ENCODE measurements around the gene SKIL. TPM values are rescaled to one million over a fixed set of nuclear protein-coding genes. Genes with fewer than 3 reads are reported as not detected.
"Not testable (repeated sequence)": the region's sequence is repeated elsewhere in the genome, so short reads cannot be mapped to it uniquely, and the experiment has no call there.

SKIL gene, protein sequence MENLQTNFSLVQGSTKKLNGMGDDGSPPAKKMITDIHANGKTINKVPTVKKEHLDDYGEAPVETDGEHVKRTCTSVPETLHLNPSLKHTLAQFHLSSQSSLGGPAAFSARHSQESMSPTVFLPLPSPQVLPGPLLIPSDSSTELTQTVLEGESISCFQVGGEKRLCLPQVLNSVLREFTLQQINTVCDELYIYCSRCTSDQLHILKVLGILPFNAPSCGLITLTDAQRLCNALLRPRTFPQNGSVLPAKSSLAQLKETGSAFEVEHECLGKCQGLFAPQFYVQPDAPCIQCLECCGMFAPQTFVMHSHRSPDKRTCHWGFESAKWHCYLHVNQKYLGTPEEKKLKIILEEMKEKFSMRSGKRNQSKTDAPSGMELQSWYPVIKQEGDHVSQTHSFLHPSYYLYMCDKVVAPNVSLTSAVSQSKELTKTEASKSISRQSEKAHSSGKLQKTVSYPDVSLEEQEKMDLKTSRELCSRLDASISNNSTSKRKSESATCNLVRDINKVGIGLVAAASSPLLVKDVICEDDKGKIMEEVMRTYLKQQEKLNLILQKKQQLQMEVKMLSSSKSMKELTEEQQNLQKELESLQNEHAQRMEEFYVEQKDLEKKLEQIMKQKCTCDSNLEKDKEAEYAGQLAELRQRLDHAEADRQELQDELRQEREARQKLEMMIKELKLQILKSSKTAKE
- 100 to 1,000 TPM in 1 of 2 donors, 10 to 100 TPM in 1; 77.2 to 101 TPM for total RNA-seq
- long read RNA-seq, donor 1, partial matches to known transcripts = 0 of 3 reads
- long read RNA-seq, donor 1, other reads (novel, unspliced or antisense) = 2 of 3 reads
- long read RNA-seq, donor 2, partial matches to known transcripts = 3 of 7 reads
- long read RNA-seq, donor 2, other reads (novel, unspliced or antisense) = 3 of 7 reads

DNA sequence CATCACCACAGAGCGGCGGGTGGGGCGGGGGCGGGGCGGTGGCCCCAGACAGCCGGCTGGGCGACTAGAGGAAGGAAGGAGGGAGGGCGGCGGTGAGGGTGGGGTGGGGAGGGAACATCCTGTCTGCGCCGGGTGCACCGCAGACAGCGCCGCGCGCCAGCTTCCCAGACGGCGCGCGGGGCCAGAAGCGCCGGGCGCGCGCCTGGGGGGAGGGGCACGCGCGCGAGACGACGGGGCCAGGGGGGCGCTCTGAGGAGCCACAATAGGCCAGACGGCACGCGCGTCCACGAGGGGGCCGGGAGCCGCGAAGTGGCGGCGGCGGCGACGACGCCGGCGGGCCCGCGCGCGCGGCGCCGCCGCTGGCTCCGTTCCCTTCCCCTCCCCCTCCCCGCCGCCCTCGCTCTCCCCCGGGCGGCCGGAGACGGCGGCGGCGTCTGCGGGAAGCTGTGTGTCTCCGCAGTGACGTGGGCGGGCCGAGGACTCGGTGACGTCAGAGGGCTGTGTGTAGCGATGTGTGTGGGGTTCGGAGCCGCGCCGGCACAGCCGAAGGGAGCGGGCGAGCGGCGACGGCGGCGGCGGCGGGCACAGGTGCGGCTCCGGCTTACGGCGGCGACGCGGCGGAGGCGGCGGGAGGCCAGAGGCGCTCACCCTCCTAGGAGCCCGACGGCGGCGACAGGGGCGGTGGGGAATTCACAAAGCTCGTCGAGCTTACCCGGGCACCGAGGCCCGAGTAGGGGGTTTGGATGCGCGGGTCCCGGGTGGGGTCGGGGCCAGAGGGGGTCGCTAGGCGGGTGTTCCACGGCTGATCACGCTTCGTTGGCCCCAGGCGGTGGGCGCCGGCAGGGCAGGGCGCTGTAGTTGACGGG lies at the start of gene SKIL:
Gene SKIL (plus strand): TSS at position 540 of the 866 bp plus-strand sequence. CDS start 2,617 bp downstream, outside the sequence.
- intact Hi-C loops (cut with DNase I) = no loop called here

DNA sequence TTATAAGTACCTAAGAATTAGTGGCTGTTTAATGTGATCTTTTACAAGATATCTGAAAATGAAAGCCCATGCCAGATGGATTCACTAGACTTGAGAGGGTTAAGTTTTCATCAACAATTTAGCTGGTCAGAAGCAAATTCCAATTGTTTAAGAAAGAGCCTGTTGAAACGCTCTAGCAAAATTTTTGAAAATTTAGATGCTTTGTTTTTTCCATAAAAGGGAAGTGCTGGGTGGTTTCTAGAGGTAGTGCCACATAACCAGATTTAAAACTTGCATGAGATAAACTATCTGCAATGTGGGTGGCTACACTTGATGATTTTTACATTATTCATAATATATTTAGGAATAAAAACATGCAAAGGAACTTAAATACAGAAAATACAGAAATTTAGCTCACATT lies 48.5 kb upstream of the SKIL start:
- intact Hi-C loops (cut with DNase I) = no loop called here
- DNase-seq (ENCODE audit: low spot score) = no peak

More for the DNA sequence above, at the start of gene SKIL:
- peak; percentile 99 for DNase-seq (ENCODE audit: low spot score)

DNA sequence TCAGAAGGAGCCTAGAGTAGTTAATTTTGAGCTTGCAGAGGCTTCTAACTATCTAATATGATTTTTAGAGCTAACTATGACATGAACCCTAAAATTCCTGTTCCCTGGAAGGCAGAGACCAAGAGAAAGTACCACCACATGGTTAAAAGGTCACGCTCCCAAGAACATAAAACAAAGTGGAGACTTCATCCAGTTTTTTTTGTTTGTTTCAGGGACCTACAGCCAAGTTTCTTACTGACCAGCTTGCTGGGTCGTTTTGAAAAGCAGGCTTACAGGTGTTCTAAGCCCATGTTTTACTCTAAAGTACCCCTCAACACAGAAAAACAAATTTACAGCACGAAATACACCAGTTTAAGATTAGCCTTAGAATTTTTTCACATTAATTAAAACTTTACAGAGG lies 39.6 kb upstream of the SKIL start:
- intact Hi-C loops (cut with DNase I) = loop anchor here (10.0 kb wide), 2 partner anchors 47 to 87 kb away; no protein-coding TSS in a partner anchor
- DNase-seq (ENCODE audit: low spot score) = no peak

DNA sequence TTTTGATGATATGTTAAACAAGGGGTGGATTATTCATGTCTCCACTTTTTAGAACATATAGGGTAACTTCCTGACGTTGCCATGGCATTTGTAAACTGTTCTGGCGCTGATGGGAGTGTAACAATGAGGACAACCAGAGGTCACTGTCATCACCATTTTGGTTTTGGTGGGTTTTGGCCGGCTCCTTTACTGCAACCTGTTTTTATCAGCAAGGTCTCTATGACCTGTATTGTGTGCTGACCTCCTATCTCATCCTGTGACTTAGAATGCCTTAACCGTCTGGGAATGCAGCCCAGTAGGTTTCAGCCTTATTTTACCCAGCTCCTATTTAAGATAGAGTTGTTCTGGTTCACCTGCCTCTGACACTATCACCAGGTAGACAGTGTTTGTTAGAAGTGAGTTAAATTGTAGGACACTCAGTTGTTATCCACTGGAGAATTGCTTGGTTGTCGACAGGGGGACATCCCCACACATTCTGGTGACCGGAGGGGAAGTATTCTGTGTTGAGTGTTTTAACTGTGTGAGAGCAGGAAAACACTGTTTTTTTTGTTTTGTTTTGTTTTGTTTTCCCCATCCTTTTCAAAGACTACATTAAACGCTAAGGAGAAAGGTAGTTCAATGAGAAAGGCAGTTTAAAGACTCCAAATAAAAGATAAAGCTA lies 36.9 kb upstream of the SKIL start:
- intact Hi-C loops (cut with DNase I) = no loop called here
- no peak for DNase-seq (ENCODE audit: low spot score)

DNA sequence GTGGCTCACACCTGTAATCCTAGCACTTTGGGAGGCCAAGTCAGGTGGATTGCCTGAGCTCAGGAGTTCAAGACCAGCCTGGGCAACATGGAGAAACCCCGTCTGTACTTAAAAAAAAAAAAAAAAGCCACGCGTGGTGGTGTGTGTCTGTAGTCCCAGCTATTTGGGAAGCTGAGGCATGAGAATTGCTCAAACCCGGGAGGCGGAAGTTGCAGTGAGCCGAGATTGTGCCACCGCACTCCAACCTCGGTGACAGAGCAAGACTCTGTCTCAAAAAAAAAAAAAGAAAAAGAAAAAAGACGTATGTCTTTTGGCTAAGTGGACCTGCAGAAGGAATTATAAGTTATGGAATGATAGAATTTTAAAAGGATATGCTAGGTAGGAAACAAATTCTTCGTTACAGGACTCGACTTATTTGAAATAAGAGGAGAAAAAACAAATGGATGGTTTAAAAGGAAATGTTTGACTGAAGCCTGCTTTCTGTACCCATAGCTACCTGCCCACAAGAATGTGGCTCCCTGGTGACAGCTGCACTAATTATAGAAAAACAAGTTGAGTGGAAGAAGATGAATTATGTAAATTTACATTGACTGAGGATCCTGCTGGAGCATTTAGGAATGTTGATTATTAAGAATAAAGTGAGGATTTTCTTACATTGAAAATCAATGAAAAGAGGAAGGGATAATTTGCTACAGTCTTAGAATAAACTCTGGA lies 36.0 kb upstream of the SKIL start:
- no peak for DNase-seq (ENCODE audit: low spot score)
- intact Hi-C loops (cut with DNase I) = no loop called here

DNA sequence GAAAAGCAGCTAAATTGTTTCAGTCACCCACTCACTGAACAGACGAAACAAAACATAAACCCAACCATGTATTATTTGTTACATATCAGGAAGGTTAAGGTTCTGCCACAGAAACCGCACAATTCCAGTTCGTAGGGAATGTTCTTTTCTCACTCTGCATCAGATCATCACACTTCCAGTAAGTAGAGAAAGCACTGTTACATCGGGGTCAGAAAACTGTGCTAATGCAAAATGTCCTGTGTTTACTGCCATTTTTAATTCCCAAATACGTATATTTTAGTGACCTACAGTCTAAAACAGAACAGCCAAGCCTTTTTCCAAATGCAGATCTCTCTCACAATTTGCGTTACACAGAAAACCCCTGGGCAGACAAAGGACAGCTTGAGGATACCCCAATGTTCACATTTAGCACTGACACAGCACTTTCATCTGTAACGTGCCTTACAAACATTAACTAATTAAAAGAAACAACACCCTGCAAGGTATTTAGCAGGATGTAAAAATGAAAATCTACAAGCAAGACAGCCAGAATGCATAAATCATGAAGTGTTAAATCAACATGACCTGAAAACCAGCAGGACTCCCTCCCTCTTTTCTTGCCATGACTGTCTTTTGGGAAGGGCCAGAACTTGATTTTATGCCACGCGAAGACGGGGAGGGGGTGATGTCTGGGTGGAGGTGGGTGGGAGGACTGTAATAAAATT lies 34.8 kb upstream of the SKIL start:
- intact Hi-C loops (cut with DNase I) = no loop called here
- no peak for DNase-seq (ENCODE audit: low spot score)

DNA sequence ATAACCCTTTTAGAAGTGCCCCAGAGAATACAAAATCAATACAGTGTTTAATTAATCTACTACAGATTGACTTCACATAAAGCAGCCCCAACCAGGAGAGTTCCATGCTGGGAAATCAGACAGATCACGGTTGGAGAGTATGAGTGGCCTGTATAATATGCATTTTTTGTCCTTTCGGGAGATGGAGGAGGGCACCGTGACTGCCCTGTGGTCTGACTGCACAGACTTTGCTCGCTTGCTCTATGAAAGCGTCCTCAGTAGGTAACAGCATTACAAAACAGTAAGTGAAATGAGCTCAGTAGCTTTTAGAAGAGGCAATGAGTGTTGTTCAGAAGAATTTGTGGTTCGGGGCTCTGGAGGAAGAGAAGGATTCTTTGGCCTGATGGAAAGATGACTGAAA lies 34.2 kb upstream of the SKIL start:
- no peak for DNase-seq (ENCODE audit: low spot score)
- intact Hi-C loops (cut with DNase I) = no loop called here

DNA sequence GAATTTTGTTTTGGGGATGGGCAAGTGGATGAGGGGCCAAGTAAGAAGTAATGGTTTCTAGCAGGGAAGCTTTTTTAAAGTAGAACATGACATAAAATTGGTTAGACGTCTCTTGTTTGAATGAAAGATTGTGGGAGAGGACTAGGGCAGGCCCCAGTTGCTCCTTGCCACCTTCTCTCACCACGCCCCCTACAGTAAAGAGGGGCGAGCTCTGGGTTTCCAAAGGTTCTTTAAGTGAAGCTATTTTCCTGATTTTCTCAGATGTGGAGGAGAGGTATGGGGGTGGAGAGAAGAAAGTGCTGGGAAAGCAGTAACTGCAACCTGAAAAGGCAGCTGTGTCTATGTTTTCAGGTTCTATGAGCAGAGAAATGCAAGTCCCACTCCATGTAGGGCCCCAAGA lies 32.6 kb upstream of the SKIL start:
- intact Hi-C loops (cut with DNase I) = no loop called here

DNA sequence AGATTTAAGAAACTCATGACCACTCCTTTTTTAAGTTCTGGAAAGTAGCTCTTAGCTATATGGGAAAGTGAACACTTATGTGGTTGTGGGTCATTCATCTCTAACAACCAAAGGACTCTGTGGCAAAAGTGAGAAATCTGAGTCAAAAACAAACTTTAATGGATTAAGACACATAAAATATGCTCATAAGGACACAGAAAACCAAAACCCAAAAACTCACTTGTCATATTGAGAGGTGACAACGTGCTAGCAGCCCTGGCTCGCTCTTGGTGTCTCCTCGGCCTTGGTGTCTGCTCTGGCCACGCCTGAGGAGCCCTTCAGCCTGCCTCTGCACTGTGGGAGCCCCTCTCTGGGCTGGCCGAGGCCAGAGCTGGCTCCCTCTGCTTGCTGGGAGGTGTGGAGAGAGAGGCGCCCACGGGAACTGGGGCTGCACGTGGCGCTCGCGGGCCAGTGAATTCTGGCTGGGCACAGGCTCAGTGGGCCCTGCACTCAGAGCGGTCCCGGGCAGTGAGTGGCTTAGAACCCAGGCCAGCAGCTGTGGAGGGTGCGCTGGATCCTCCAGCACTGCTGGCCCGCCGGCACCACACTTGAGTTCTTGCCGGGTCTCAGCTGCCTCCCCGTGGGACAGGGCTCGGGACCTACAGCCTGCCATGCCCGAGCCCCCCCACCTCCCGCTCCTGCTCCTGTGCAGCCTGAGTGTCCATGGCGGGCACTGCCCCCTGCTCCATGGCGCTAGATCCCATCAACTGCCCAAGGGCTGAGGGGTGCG lies 30.3 kb upstream of the SKIL start:
- no peak for DNase-seq (ENCODE audit: low spot score)
- intact Hi-C loops (cut with DNase I) = no loop called here

More for the DNA sequence above, 32.6 kb upstream of the SKIL start:
- DNase-seq (ENCODE audit: low spot score) = no peak

DNA sequence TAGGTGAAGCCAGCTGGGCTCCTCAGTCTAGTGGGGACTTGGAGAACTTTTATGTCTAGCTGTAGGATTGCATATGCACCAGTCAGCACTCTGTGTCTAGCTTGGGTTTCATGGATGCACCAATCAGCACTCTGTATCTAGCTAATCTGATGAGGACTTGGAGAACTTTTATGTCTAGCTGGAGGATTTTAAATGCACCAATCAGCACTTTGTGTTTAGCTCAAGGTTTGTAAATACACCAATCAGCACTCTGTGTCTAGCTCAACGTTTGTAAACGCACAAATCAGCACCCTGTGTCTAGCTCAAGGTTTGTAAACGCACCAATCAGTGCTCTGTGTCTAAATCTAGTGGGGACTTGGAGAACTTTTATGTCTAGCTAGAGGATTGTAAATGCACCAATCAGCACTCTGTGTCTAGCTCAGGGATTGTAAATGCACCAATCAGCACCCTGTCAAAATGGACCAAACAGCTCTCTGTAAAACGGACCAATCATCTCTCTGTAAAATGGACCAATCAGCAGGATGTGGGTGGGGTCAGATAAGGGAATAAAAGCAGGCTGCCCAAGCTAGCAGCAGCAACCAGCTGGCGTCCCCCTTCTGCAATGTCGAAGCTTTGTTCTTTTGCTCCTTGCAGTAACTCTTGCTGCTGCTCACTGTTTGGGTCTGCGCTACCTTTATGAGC lies 29.5 kb upstream of the SKIL start:
- intact Hi-C loops (cut with DNase I); DNase-seq (ENCODE audit: low spot score): not testable (repeated sequence)

DNA sequence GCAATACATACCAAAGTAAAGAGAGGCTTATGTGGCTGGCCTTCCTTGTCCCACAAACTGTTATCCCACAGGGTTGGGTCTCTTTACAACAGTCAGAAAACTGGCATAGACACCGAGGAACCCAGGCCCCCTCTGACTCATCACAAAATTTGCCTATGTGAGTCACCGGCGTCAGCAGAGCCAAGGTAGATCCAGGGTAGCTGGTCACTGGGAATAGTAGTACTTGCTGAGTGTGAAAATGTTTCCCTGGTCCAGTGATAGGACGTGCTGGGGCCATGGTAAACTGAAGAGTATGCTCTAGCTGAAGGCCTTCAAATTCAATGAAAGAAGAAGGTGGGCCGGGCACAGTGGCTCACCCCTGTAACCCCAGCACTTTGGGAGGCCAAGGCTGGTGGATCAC lies 27.1 kb upstream of the SKIL start:
- intact Hi-C loops (cut with DNase I) = no loop called here

DNA sequence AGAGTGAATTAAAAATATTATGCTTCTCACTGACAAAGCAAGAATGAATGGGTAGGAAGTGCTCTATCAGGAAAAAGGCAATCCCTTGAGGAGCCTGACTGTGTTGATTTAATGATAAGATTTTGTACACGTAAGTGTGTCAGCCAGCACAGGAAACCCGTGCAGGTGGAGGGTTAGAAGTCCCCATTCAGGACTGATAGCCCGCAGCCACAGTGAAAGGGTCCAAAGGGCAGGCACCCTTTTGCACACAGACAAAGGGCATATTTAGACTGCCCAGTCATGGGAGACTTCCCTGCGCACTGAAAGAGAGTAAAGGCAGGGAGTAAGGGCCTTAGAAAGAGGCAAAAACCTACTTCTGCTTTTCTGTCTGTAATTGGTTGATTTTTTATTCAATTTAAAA lies 26.4 kb upstream of the SKIL start:
- intact Hi-C loops (cut with DNase I) = no loop called here
- no peak for DNase-seq (ENCODE audit: low spot score)

More for the DNA sequence above, 27.1 kb upstream of the SKIL start:
- DNase-seq (ENCODE audit: low spot score) = no peak

DNA sequence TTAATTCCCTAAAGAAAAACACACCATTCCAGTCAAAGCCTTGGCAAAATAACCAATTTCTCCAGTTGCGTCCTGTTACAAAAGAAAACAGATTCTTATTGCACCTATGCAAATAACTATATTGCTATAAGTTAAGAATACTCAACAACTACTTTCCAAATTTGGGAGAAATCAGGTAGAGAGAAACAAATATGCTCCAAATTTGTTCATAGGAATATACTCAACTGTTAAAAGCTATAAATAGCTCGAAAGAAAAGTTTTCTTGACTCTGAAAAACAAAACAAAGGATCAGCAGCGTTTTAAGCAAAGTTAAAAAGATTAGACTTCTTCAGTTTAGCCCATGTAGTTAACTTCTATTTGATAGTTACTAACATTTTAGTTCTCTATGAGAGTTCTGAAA lies 20.1 kb upstream of the SKIL start:
- intact Hi-C loops (cut with DNase I) = no loop called here
- no peak for DNase-seq (ENCODE audit: low spot score)

DNA sequence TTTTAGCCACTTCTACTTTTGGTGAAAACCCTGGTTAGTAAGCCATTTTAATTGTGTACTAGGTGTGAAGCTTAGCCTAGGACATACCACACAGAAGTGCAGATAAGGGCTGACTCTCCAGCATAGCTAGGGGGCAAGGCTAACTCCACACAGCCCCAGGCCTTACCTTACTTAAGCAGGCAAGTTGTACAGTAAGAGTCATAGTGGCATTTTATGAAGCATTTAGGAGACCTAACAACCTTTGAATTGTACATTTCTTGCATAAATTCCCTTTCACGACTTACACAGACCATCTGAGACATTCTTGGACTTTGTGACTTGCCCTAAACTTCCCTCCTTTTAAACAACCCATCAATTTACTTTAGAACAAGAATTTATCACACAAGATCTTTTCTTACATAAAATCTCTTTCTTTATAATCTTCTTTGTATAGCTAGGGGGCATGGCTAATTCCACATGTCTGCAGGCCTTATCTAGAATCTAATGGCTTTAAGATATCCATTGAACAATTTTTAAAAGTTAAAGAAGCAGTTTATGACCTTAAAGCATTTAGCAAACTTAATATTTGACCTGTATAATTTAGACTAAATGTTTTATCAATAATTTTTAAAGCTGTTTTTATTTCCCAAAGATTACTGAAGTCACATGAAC lies 18.7 kb upstream of the SKIL start:
- intact Hi-C loops (cut with DNase I) = no loop called here
- DNase-seq (ENCODE audit: low spot score) = no peak

DNA sequence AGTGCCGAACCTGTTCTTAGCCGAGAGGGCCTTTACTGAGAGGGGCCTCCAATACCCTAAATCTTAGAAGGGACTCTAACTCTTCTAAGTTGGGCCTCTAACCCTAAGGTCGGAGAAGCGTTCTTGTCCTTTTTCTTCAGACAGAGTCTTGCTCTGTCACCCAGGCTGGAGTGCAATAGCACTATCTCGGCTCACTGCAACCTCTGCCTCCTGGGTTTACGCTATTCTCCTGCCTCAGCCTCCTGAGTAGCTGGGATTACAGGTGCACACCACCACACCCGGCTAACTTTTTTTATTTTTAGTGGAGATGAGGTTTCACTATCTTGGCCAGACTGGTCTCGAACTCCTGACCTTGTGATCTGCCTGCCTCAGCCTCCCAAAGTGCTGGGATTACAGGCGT lies 15.2 kb upstream of the SKIL start:
- DNase-seq (ENCODE audit: low spot score); intact Hi-C loops (cut with DNase I): not testable (repeated sequence)

DNA sequence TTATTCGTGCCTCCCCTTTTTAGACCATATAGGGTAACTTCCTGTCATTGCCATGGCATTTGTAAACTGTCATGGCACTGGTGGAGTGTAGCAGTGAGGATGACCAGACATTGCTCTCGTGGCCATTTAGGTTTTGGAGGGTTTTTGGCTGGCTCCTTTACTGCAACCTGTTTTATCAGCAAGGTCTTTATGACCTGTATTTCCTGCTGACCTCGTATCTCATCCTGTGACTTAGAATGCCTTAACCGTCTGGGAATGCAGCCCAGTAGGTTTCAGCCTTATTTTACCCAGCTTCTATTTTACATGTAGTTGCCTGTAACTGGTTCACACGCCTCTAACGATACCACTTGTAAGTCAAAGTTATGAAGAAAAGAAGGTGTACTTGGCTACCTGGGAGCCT lies 13.7 kb upstream of the SKIL start:
- intact Hi-C loops (cut with DNase I); DNase-seq (ENCODE audit: low spot score): not testable (repeated sequence)
